ENCODE data around the gene SBNO1. TPM values are rescaled to one million over a fixed set of nuclear protein-coding genes. Genes with fewer than 3 reads are reported as not detected.
"Not testable (repeated sequence)": the region's sequence is repeated elsewhere in the genome, so short reads cannot be mapped to it uniquely, and the experiment has no call there.

The SBNO1 gene
- total RNA-seq = 10 to 100 TPM; 58.4 to 88.6 TPM

- peak; percentile 49 to 61 for ATAC-seq
- Mint-ChIP-seq H3K36me3 (peaks cover 0 to 8% of the 10 kb centered on the region in 2 donors), H3K27ac (peak within 1 kb of the TSS; percentile 97 to 99), H3K9me3 (no peaks in the 10 kb centered on the region)
- peak in 1 of 2 donors; percentile 85 for DNase-seq (ENCODE audit: low spot score in 2 of 2)
These were observed at the start of gene SBNO1 for GRCh38 chr12:123364532-123365024. Gene SBNO1 (minus strand): TSS chr12:123364847. CDS start chr12:123350441, 14,406 bp downstream.

GRCh38 chr12:123410041-123410412 lies 45.4 kb upstream of the SBNO1 start:
- H3K36me3 Mint-ChIP-seq = peaks cover 0 to 3% of the 10 kb centered on the region in 2 donors
- no peak for DNase-seq (ENCODE audit: low spot score in 2 of 2)
- peak overlapping the region; percentile 14 to 35 for H3K27ac Mint-ChIP-seq
- no peaks in the 10 kb centered on the region for H3K9me3 Mint-ChIP-seq
- peak in 1 of 2 donors; percentile 26 for ATAC-seq

GRCh38 chr12:123409284-123410040 lies 44.8 kb upstream of the SBNO1 start:
- not testable (repeated sequence) for DNase-seq (ENCODE audit: low spot score in 2 of 2); H3K36me3 Mint-ChIP-seq; H3K9me3 Mint-ChIP-seq; ATAC-seq
- peak overlapping the region; percentile 35 to 79 for H3K27ac Mint-ChIP-seq

GRCh38 chr12:123408619-123409018 lies 44.0 kb upstream of the SBNO1 start:
- not testable (repeated sequence) for H3K9me3 Mint-ChIP-seq; H3K27ac Mint-ChIP-seq; DNase-seq (ENCODE audit: low spot score in 2 of 2); ATAC-seq; H3K36me3 Mint-ChIP-seq

GRCh38 chr12:123407934-123408333 lies 43.3 kb upstream of the SBNO1 start:
- not testable (repeated sequence) for ATAC-seq; H3K9me3 Mint-ChIP-seq; H3K36me3 Mint-ChIP-seq; H3K27ac Mint-ChIP-seq; DNase-seq (ENCODE audit: low spot score in 2 of 2)

- not testable (repeated sequence) for ATAC-seq; H3K9me3 Mint-ChIP-seq; DNase-seq (ENCODE audit: low spot score in 2 of 2); H3K36me3 Mint-ChIP-seq
- H3K27ac Mint-ChIP-seq = peak overlapping the region in 1 of 2 donors; percentile 44
These were observed 42.6 kb upstream of the SBNO1 start for GRCh38 chr12:123407269-123407668.

GRCh38 chr12:123404581-123404980 lies 39.9 kb upstream of the SBNO1 start:
- Mint-ChIP-seq H3K27ac (no peak overlapping the region), H3K9me3 (no peaks in the 10 kb centered on the region), H3K36me3 (peaks cover 0 to 8% of the 10 kb centered on the region in 2 donors)
- ATAC-seq (no peak), DNase-seq (ENCODE audit: low spot score in 2 of 2) (no peak)

- DNase-seq (ENCODE audit: low spot score in 2 of 2) (no peak), ATAC-seq (no peak)
- Mint-ChIP-seq H3K36me3 (peaks cover 0 to 8% of the 10 kb centered on the region in 2 donors), H3K9me3 (no peaks in the 10 kb centered on the region), H3K27ac (peak overlapping the region in 1 of 2 donors; percentile 92)
These were observed 37.4 kb upstream of the SBNO1 start for GRCh38 chr12:123401753-123402683.

GRCh38 chr12:123399255-123399617 lies 34.6 kb upstream of the SBNO1 start:
- Mint-ChIP-seq H3K27ac (peak overlapping the region in 1 of 2 donors; percentile 37), H3K36me3 (peaks cover 8 to 17% of the 10 kb centered on the region in 2 donors), H3K9me3 (no peaks in the 10 kb centered on the region)
- ATAC-seq (no peak), DNase-seq (ENCODE audit: low spot score in 2 of 2) (no peak)

- DNase-seq (ENCODE audit: low spot score in 2 of 2) (no peak), ATAC-seq (no peak)
- Mint-ChIP-seq H3K27ac (no peak overlapping the region), H3K36me3 (peaks cover 8 to 17% of the 10 kb centered on the region in 2 donors), H3K9me3 (no peaks in the 10 kb centered on the region)
These were observed 34.1 kb upstream of the SBNO1 start for GRCh38 chr12:123398550-123399254.

GRCh38 chr12:123398177-123398549 lies 33.5 kb upstream of the SBNO1 start:
- ATAC-seq (no peak), DNase-seq (ENCODE audit: low spot score in 2 of 2) (no peak)
- peaks cover 8 to 12% of the 10 kb centered on the region in 2 donors for H3K36me3 Mint-ChIP-seq

GRCh38 chr12:123397400-123397799 lies 32.8 kb upstream of the SBNO1 start:
- H3K36me3 Mint-ChIP-seq = peaks cover 8 to 14% of the 10 kb centered on the region in 2 donors
- peak overlapping the region in 1 of 2 donors; percentile 29 for H3K27ac Mint-ChIP-seq
- ATAC-seq (no peak), DNase-seq (ENCODE audit: low spot score in 2 of 2) (no peak)
- no peaks in the 10 kb centered on the region for H3K9me3 Mint-ChIP-seq

More at GRCh38 chr12:123398177-123398549, 33.5 kb upstream of the SBNO1 start:
- no peak overlapping the region for H3K27ac Mint-ChIP-seq
- no peaks in the 10 kb centered on the region for H3K9me3 Mint-ChIP-seq

- DNase-seq (ENCODE audit: low spot score in 2 of 2) (no peak), ATAC-seq (no peak)
- no peaks in the 10 kb centered on the region for H3K9me3 Mint-ChIP-seq
- H3K27ac Mint-ChIP-seq = peak overlapping the region in 1 of 2 donors; percentile 14
- peaks cover 8 to 14% of the 10 kb centered on the region in 2 donors for H3K36me3 Mint-ChIP-seq
These were observed 32.3 kb upstream of the SBNO1 start for GRCh38 chr12:123396954-123397353.

GRCh38 chr12:123396543-123396942 lies 31.9 kb upstream of the SBNO1 start:
- Mint-ChIP-seq H3K27ac (no peak overlapping the region), H3K9me3 (no peaks in the 10 kb centered on the region), H3K36me3 (peaks cover 8 to 14% of the 10 kb centered on the region in 2 donors)
- ATAC-seq (no peak), DNase-seq (ENCODE audit: low spot score in 2 of 2) (no peak)

- DNase-seq (ENCODE audit: low spot score in 2 of 2) = no peak
- peaks cover 19 to 20% of the 10 kb centered on the region in 2 donors for H3K36me3 Mint-ChIP-seq
- H3K9me3 Mint-ChIP-seq = no peaks in the 10 kb centered on the region
- ATAC-seq = no peak
- peak overlapping the region in 1 of 2 donors; percentile 84 for H3K27ac Mint-ChIP-seq
These were observed 30.6 kb upstream of the SBNO1 start for GRCh38 chr12:123395236-123395635.

- no peak for DNase-seq (ENCODE audit: low spot score in 2 of 2)
- Mint-ChIP-seq H3K36me3 (peaks cover 24% of the 10 kb centered on the region in 2 donors), H3K27ac (no peak overlapping the region), H3K9me3 (no peaks in the 10 kb centered on the region)
- no peak for ATAC-seq
These were observed 29.1 kb upstream of the SBNO1 start for GRCh38 chr12:123393747-123394146.
